SKM-1 (cell line): ENCODE data around the gene RPLP2.
A peak's percentile ranks its signal among the peaks of the same experiment; 100 is the strongest.

ENCODE experiments used
- DNase-seq: peaks from one replicate; lab custom pipeline; 2025; ENCODE audit not compliant: unreplicated experiment; lab: John Stamatoyannopoulos, UW

Gene RPLP2

GRCh38 chr11:833114-833791 is 23.5 kb downstream of the RPLP2 start:
- no peak for DNase-seq

- no peak for DNase-seq
These were observed 24.1 kb downstream of the RPLP2 start for GRCh38 chr11:833849-834311.

GRCh38 chr11:834371-835316 is 24.9 kb downstream of the RPLP2 start:
- no peak for DNase-seq

GRCh38 chr11:836274-836673 is 26.5 kb downstream of the RPLP2 start:
- no peak for DNase-seq

- no peak for DNase-seq
These were observed 26.9 kb downstream of the RPLP2 start for GRCh38 chr11:836700-837099.

GRCh38 chr11:837189-837989 is 27.6 kb downstream of the RPLP2 start:
- DNase-seq: no peak

- DNase-seq: no peak
These were observed 28.2 kb downstream of the RPLP2 start for GRCh38 chr11:837990-838307.

GRCh38 chr11:838441-839279 is 28.9 kb downstream of the RPLP2 start:
- no peak for DNase-seq

GRCh38 chr11:839280-839623 is 29.5 kb downstream of the RPLP2 start:
- no peak for DNase-seq

- no peak for DNase-seq
These were observed 30.3 kb downstream of the RPLP2 start for GRCh38 chr11:839875-840617.

GRCh38 chr11:841981-842369 is 32.2 kb downstream of the RPLP2 start:
- DNase-seq: no peak

- peak; percentile 51 for DNase-seq
These were observed 32.7 kb downstream of the RPLP2 start, which contains the start of the genes POLR2L and TSPAN4 for GRCh38 chr11:842370-843002. Gene POLR2L, minus strand, starts transcription at chr11:842529. Its CDS starts 21 bp downstream, at chr11:842508. Gene TSPAN4, plus strand, starts transcription at chr11:842852. Its CDS starts 7,453 bp downstream, at chr11:850305.

- DNase-seq: no peak
These were observed 33.4 kb downstream of the RPLP2 start for GRCh38 chr11:843086-843734.

GRCh38 chr11:843818-844692 is 34.3 kb downstream of the RPLP2 start:
- DNase-seq: no peak

- no peak for DNase-seq
These were observed 35.2 kb downstream of the RPLP2 start for GRCh38 chr11:844693-845644.

GRCh38 chr11:845872-846495 is 36.2 kb downstream of the RPLP2 start:
- no peak for DNase-seq
